Measurements from ENCODE around the gene NFATC1. TPM values are rescaled to one million over a fixed set of nuclear protein-coding genes. Genes with fewer than 3 reads are reported as not detected.

The NFATC1 gene
- total RNA-seq, 2 donors from 2014 or later: 19.0 to 20.2 TPM

DNA sequence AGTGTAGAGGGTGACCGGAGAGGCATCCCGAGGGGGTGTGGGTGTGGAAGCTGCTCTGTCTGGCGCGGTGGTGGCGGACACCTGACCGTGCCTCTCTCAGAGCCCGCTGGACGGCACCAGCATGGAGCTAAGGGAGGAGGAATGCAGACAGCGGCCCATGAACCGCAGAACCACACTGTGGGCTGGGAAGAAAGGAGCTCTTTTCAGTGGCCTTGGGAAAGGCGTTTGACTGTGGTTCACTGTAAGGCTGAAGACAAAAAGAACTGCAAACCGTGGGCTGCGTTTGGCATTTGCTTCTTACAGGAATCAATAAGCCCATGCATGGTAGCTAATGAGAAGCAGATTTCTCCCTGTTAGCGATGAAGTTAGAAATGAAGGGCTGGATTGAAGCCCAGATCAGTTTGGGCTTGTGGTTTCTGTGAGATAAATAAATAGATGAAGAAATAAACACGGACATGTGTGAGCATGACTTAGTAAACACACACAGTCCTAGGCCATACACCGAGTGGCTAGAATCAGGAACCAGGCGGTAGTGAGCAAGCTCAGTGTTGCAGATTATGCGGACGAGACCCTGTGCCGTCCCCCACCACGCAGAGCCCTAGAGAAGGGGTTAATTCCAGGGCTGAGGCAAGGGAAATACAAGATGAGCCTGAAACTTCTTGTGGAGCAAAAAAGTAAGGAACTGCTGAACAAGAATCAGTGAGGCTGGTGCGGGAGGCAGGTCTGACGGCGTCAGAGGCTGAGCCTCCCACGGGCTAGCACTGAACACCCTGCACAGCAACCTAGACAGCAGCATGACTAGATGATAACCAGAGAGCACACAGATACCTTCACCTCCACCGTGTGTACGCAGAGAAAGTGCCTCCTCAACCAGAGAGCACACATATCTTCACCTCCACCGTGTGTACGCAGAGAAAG is 29.3 kb upstream of the NFATC1 start:
- Histone ChIP-seq H3K27ac (no peak overlapping the region), H3K9me3 (no peaks in the 10 kb centered on the region), H3K36me3 (peaks cover 15% of the 10 kb centered on the region), H3K27me3 (no peaks in the 10 kb centered on the region), H3K4me1 (no peaks in the 10 kb centered on the region), H3K4me3 (no peak overlapping the region)
- TF ChIP-seq, protein P1, sequence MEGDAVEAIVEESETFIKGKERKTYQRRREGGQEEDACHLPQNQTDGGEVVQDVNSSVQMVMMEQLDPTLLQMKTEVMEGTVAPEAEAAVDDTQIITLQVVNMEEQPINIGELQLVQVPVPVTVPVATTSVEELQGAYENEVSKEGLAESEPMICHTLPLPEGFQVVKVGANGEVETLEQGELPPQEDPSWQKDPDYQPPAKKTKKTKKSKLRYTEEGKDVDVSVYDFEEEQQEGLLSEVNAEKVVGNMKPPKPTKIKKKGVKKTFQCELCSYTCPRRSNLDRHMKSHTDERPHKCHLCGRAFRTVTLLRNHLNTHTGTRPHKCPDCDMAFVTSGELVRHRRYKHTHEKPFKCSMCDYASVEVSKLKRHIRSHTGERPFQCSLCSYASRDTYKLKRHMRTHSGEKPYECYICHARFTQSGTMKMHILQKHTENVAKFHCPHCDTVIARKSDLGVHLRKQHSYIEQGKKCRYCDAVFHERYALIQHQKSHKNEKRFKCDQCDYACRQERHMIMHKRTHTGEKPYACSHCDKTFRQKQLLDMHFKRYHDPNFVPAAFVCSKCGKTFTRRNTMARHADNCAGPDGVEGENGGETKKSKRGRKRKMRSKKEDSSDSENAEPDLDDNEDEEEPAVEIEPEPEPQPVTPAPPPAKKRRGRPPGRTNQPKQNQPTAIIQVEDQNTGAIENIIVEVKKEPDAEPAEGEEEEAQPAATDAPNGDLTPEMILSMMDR (IDR thresholded peaks at IDR 0.05): no peak
- no peak for DNase-seq (ENCODE audit: low spot score)

DNA sequence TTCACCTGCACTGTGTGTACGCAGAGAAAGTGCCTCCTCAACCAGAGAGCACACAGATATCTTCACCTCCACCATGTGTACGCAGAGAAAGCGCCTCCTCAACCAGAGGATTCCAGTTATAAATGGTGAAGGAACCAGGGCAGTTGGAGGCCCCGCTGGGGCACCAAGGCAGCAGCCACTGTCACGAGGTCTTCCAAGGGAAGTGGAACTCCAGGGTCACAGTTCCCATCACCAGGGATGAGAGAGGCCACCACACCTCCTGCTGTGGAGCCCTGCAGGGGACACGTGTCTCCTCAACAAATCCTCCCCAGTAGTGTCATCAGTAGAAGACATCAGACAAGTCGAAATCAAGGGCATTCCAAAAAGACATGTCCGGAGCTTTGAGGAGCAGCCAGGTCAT is 28.2 kb upstream of the NFATC1 start:
- TF ChIP-seq, protein P1 (IDR thresholded peaks at IDR 0.05): no peak
- Histone ChIP-seq H3K36me3 (peaks cover 7% of the 10 kb centered on the region), H3K4me3 (no peak overlapping the region), H3K4me1 (no peaks in the 10 kb centered on the region), H3K9me3 (no peaks in the 10 kb centered on the region), H3K27me3 (no peaks in the 10 kb centered on the region), H3K27ac (no peak overlapping the region)
- no peak for DNase-seq (ENCODE audit: low spot score)

DNA sequence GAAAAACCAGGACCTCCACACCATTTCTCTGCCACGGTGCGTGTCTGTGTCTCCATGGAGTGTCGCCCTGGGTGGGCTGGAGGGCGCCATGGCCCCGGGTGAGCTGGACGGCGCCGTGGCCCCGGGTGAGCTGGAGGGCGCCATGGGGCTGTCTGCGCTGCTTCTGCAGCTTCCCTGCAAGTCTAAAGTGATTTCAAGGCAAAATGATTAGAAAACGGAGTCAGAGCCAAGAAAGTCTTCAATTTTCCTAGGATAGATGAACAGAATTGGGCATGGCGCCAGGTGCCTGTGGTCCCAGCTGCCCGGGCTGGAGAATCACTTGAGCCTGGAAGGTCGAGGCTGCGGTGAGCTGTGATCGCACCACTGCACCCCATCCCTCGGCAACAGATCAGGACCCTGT is 27.7 kb upstream of the NFATC1 start:
- Histone ChIP-seq H3K4me3 (no peak overlapping the region), H3K36me3 (peaks cover 7% of the 10 kb centered on the region), H3K9me3 (no peaks in the 10 kb centered on the region), H3K27ac (no peak overlapping the region), H3K27me3 (no peaks in the 10 kb centered on the region), H3K4me1 (no peaks in the 10 kb centered on the region)
- no peak for DNase-seq (ENCODE audit: low spot score)
- TF ChIP-seq, protein P1 (IDR thresholded peaks at IDR 0.05): no peak

DNA sequence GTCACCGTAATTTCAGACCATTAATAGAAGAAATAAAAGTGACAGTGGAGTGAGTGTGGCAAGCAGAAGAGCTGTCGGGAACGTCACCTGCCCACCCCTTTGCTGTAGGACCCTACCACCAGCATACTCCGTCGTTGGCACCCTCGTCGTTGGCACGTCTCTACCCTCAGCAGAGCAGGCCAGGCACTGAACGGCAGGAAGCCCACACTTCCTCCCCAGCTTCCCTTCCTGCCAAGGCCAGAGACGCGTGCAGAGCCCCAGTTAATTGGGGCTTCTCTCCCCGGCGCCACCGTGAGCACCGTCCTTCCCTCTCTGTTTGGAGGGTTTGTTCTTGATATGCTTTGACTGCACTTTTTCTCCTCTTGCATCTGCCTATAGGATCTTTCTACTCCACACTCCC is 27.0 kb upstream of the NFATC1 start:
- H3K4me1 ChIP-seq: no peaks in the 10 kb centered on the region
- TF ChIP-seq, protein P1 (IDR thresholded peaks at IDR 0.05): no peak
- no peak overlapping the region for H3K27ac ChIP-seq
- H3K27me3 ChIP-seq: no peaks in the 10 kb centered on the region
- no peak overlapping the region for H3K4me3 ChIP-seq
- no peak for DNase-seq (ENCODE audit: low spot score)
- H3K9me3 ChIP-seq: no peaks in the 10 kb centered on the region
- peaks cover under 1% of the 10 kb centered on the region for H3K36me3 ChIP-seq

DNA sequence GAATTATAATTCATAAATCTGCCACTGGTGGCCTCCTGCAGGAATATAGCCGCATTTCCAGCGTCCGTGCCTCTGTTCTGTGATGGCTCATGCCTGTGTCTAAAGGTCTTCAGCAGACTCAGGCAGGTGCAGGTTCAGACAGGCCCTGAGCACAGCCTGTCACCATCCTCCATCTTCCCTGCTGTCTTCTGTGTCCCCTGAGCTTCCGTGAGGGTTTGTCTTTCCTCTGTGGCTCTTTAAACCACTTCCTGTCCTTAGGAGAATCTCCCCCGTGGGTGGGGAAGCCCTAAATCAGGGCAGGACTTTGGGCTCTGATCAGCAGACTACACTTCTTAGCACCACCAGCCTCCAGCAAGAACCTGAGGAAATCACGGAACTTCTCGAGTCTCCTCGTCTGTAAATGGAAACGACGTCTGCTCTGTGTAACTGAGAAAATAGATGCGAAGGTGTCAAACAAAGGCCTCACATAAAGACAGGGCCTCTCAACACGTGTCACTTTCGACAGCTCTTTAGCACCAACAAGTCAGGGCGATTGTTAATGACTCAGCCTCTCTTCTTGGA is 24.1 kb upstream of the NFATC1 start:
- Histone ChIP-seq H3K4me1 (no peaks in the 10 kb centered on the region), H3K27ac (no peak overlapping the region), H3K4me3 (no peak overlapping the region), H3K9me3 (no peaks in the 10 kb centered on the region), H3K27me3 (no peaks in the 10 kb centered on the region), H3K36me3 (peaks cover 10% of the 10 kb centered on the region)
- TF ChIP-seq, protein P1 (IDR thresholded peaks at IDR 0.05): no peak
- DNase-seq (ENCODE audit: low spot score): no peak
